Activated CD8-positive, alpha-beta memory T cell treated with anti-CD3 and anti-CD28 coated beads, Interleukin-2, amount 10 ng/mL, durations not matched to agents 7 days and 5 days (primary cell): ENCODE data around the gene ACD. TPM values are rescaled to one million over a fixed set of nuclear protein-coding genes. Genes with fewer than 3 reads are reported as not detected.

ENCODE experiments used
- ATAC-seq: fragments of 150-1000 bp; cut with Tn5 transposase; one replicate; pipeline ENCODE4 v1.10.0; 2021; ENCODE audit warnings: moderate library complexity
- CTCF ChIA-PET: fragments of 350-600 bp; sonication (Branson Sonifier 250); formaldehyde crosslinking; loops from one replicate; lab custom pipeline; 2021; ENCODE audit warnings: antibody characterized with exemption; lab: Charles Lee
- DNase-seq: peaks from one replicate; pipeline ENCODE4 v3.0.0-alpha.2; 2020
- H3K27ac Mint-ChIP-seq: one replicate; pipeline ENCODE4 v1.8.0; 2021; ENCODE audit warnings: mild to moderate bottlenecking, mixed read lengths
- H3K27me3 Mint-ChIP-seq: one replicate; pipeline ENCODE4 v1.8.0; 2021; ENCODE audit warnings: mixed read lengths
- H3K36me3 Mint-ChIP-seq: one replicate; pipeline ENCODE4 v1.8.0; 2021; ENCODE audit warnings: mild to moderate bottlenecking, mixed read lengths
- H3K4me1 Mint-ChIP-seq: one replicate; pipeline ENCODE4 v1.8.0; 2021; ENCODE audit warnings: mixed read lengths
- H3K4me3 Mint-ChIP-seq: one replicate; pipeline ENCODE4 v1.8.0; 2021; ENCODE audit warnings: mild to moderate bottlenecking, moderate library complexity, mixed read lengths
- H3K9me3 Mint-ChIP-seq: one replicate; pipeline ENCODE4 v1.8.0; 2022; ENCODE audit warnings: low read depth, mixed read lengths
- total RNA-seq, 2 experiments: library from RNA; stranded (reverse); gene quantifications; one replicate each; pipeline ENCODE4 v1.2.3, GENCODE V29; 2021

ACD gene
- total RNA-seq, 2 experiments from 2014 or later, result 49.7 to 58.1 TPM

DNA sequence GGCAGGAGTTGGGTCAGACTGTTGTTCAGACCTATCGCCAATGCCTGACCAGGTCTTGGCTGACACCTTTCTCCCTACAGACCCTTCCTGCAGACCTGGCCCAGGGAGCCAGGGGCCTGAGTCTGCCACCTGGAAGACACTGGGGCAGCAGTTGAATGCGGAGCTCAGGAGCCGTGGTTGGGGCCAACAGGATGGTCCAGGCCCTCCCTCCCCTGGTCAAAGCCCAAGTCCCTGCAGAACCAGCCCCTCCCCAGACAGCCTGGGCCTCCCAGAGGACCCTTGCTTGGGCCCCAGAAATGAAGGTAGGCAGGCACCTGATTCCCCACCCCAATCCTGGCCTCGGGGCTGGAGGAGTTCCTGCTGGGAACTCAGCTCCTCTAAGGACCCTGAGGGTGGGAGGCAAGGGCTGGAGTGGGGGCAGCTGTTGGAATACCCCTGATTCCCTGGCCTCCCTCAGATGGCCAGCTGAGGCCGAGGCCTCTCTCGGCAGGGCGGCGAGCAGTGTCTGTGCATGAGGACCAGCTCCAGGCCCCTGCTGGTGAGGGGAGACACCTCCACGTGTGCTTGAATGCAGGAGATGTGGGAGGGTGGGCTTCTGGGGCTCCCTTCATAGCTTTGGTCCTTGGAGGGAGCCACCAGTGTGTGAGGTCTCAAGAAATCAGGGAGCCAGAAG is 3.6 kb downstream of the ACD start:
- Mint-ChIP-seq H3K4me1 (peaks cover 16% of the 10 kb centered on the region), H3K36me3 (peaks cover 21% of the 10 kb centered on the region), H3K9me3 (no peaks in the 10 kb centered on the region), H3K27ac (no peak overlapping the region), H3K27me3 (no peaks in the 10 kb centered on the region), H3K4me3 (no peak overlapping the region)
- ATAC-seq (no peak), DNase-seq (no peak)
- CTCF ChIA-PET, result interaction anchor here (0.7 to 17.7 kb wide), 4 partner anchors 11 to 135 kb away, joined by 3 to 199 read pairs (median 4); partner anchors contain the start of gene CARMIL2

DNA sequence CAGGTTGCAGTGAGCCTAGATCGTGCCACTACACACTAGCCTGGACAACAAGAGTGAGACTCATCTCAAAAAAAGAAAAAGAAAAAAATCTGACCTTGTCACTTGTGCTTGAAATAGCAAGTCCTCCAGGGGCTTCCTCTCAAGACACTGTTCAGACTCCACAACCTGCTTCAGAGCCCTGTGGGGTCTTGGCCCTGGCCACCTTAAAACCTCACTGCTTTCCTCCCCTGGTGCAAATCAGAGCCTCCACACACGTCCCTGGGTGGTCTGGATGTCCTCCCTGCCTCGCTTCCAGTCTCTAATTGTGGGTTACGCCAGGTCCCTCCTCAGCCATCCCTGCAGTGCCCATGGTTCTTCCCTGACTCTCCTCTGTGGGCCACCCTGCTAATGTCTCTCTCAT is 4.7 kb downstream of the ACD start:
- Mint-ChIP-seq H3K9me3 (no peaks in the 10 kb centered on the region), H3K27me3 (no peaks in the 10 kb centered on the region), H3K4me3 (no peak overlapping the region), H3K27ac (no peak overlapping the region), H3K36me3 (peaks cover 26% of the 10 kb centered on the region), H3K4me1 (peaks cover 12% of the 10 kb centered on the region)
- ATAC-seq (no peak), DNase-seq (no peak)
- CTCF ChIA-PET, result interaction anchor here (1.5 kb wide), 1 partner anchor 11 kb away, joined by 4 read pairs; the partner anchor contains the start of gene CARMIL2

DNA sequence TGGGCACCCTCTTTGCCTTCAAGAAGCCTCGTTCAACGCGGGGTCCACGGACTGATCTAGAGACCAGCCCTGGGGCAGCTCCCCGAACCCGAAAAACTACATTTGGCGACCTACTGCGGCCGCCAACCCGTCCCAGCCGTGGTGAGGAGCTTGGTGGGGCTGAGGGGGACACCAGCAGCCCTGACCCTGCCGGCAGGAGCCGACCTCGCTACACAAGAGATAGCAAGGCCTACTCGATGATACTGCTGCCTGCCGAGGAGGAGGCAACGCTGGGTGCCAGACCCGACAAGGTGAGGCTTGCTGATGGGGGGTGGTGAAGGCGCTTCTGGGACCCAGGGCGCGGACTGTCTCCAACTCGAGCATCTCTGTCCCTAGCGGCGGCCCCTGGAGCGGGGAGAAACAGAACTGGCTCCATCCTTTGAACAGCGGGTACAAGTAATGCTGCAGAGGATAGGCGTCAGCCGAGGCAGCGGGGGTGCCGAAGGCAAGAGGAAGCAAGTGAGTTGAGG is 5.6 kb downstream of the ACD start:
- DNase-seq (no peak), ATAC-seq (no peak)
- Mint-ChIP-seq H3K27me3 (no peaks in the 10 kb centered on the region), H3K36me3 (peaks cover 30% of the 10 kb centered on the region), H3K9me3 (no peaks in the 10 kb centered on the region), H3K4me3 (no peak overlapping the region), H3K4me1 (peaks cover 11% of the 10 kb centered on the region), H3K27ac (no peak overlapping the region)
- CTCF ChIA-PET, result no interaction called here

- Mint-ChIP-seq H3K9me3 (no peaks in the 10 kb centered on the region), H3K4me3 (no peak overlapping the region), H3K27me3 (no peaks in the 10 kb centered on the region), H3K36me3 (peaks cover 32% of the 10 kb centered on the region), H3K4me1 (peaks cover 7% of the 10 kb centered on the region), H3K27ac (no peak overlapping the region)
- CTCF ChIA-PET, result no interaction called here
- DNase-seq, result no peak
- ATAC-seq, result no peak
These were observed 6.2 kb downstream of the ACD start for GRCh38 chr16:67653789-67654402.

GRCh38 chr16:67653128-67653788 is 6.8 kb downstream of the ACD start:
- ATAC-seq (no peak), DNase-seq (no peak)
- Mint-ChIP-seq H3K4me1 (peaks cover 3% of the 10 kb centered on the region), H3K27ac (no peak overlapping the region), H3K9me3 (no peaks in the 10 kb centered on the region), H3K27me3 (no peaks in the 10 kb centered on the region), H3K4me3 (no peak overlapping the region), H3K36me3 (peaks cover 34% of the 10 kb centered on the region)
- CTCF ChIA-PET, result interaction anchor here (0.9 kb wide), 1 partner anchor 106 kb away, joined by 3 read pairs; no protein-coding TSS in a partner anchor

DNA sequence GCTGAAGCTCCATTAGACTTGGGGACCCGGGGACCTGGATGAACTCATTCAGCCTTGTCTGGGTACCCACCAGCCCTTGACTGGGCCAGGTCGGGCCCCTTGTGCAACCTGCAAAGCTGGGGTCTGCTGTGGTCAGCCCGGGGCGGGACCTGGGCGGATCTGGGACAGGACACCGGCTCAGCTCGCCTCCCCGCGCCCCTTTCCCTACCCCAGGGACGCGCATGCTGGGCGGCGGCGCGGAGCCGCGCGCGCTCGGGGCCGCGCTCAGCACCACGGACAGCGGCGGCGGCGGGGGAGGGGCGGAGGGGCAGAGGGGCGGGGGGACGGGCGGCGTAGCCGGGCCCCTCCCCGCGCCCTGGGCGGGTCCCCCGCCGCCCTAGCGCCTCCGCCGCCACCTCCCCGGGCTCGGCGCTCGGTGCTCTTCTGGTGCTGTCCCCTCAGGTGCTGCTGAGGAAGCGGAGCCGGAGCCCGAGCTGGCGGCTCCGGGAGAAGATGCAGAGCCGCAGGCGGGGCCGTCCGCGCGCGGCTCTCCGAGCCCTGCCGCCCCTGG is 7.4 kb downstream of the ACD start:
- H3K27ac Mint-ChIP-seq, result no peak overlapping the region
- H3K4me3 Mint-ChIP-seq, result no peak overlapping the region
- H3K9me3 Mint-ChIP-seq, result no peaks in the 10 kb centered on the region
- DNase-seq (no peak), ATAC-seq (no peak)
- H3K36me3 Mint-ChIP-seq, result peaks cover 34% of the 10 kb centered on the region
- CTCF ChIA-PET, result interaction anchor here (0.9 to 2.4 kb wide), 4 partner anchors 10 to 132 kb away, joined by 3 to 10 read pairs (median 4); no protein-coding TSS in a partner anchor
- no peaks in the 10 kb centered on the region for H3K27me3 Mint-ChIP-seq
- H3K4me1 Mint-ChIP-seq, result peaks cover 3% of the 10 kb centered on the region

DNA sequence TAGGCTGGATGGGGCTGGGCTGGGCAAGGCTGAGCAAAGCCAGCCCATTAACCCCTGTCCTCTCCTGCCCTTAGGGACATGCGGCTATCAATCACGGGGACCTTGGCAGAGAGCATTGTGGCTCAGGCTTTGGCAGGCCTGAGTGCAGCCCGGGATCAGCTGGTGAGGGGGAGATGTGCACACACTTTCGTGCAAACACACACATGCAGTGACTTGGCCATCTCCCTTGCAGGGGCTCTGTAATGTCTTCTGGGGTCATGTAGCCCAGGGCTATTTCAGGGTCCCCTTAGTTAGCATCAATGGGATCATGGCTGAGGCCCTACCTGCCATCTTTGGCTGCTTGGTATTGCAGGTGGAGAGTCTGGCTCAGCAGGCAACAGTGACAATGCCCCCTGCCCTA is 8.2 kb downstream of the ACD start:
- Mint-ChIP-seq H3K9me3 (no peaks in the 10 kb centered on the region), H3K27me3 (no peaks in the 10 kb centered on the region), H3K27ac (no peak overlapping the region), H3K36me3 (peaks cover 34% of the 10 kb centered on the region), H3K4me1 (peaks cover 3% of the 10 kb centered on the region), H3K4me3 (no peak overlapping the region)
- DNase-seq (no peak), ATAC-seq (no peak)
- CTCF ChIA-PET, result interaction anchor here (1.2 to 2.4 kb wide), 3 partner anchors 11 to 131 kb away, joined by 3 to 10 read pairs (median 5); no protein-coding TSS in a partner anchor

DNA sequence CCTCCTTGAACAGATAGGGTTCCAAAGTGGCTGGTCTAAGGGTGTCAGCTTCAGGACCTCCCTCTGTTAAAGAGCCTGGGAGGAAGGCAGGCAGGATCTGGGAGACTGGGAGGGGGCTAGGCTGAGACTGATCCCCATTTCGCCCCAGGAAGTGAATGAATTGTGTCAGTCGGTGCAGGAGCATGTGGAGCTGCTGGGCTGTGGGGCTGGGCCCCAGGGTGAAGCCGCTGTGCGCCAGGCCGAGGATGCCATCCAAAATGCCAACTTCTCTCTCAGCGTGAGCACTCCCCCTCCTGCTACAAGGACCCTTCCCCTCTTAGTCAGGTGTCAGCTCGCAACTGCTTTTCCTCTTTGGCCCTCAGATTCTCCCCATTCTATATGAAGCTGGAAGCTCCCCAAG is 9.0 kb downstream of the ACD start:
- no peak for DNase-seq
- Mint-ChIP-seq H3K4me3 (no peak overlapping the region), H3K4me1 (peaks cover 9% of the 10 kb centered on the region), H3K27me3 (no peaks in the 10 kb centered on the region), H3K27ac (no peak overlapping the region), H3K9me3 (no peaks in the 10 kb centered on the region), H3K36me3 (peaks cover 35% of the 10 kb centered on the region)
- ATAC-seq, result no peak
- CTCF ChIA-PET, result interaction anchor here (0.7 to 2.4 kb wide), 3 partner anchors 11 to 130 kb away, joined by 4 to 10 read pairs (median 5); no protein-coding TSS in a partner anchor

DNA sequence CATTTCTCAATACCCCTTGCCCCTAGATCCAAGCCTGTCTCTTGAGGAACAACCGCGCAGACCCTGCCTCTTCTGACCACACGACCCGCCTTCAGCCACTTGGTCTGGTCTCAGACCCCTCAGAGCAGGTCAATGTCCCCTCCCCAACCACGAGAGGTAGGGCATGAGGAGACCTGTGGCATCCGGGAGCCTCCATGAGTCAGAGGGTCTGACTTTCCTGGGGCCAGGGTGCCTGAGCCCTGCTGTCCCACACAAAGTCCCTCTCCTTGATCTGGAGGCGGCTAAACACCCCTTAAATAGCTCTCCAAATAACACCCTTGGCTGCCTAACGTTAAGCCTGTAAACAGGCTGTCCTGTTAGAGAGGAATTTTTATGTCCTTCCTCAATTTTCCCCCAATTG is 10.0 kb downstream of the ACD start:
- H3K36me3 Mint-ChIP-seq, result peaks cover 29% of the 10 kb centered on the region
- DNase-seq (no peak), ATAC-seq (no peak)
- no peak overlapping the region for H3K4me3 Mint-ChIP-seq
- H3K4me1 Mint-ChIP-seq, result peaks cover 12% of the 10 kb centered on the region
- CTCF ChIA-PET, result no interaction called here
- H3K9me3 Mint-ChIP-seq, result no peaks in the 10 kb centered on the region
- H3K27me3 Mint-ChIP-seq, result no peaks in the 10 kb centered on the region
- H3K27ac Mint-ChIP-seq, result no peak overlapping the region

DNA sequence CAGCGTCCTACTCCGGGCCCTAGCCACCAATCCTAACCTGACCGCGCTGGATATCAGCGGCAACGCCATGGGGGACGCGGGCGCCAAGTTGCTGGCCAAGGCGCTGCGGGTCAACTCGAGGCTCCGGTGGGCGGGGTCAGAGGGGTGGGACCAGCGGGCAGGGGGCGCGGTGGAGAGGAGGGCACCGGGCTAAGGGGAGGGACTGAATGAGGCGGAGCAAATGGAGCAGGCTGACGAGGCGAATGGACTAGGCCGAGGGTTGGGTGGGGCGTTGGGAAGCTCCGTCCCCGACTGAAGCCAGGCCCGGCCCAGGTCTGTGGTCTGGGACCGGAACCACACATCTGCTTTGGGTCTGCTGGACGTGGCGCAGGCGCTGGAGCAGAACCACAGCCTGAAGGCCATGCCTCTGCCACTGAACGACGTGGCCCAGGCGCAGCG is 10.5 kb downstream of the ACD start:
- Mint-ChIP-seq H3K27ac (no peak overlapping the region), H3K4me1 (peaks cover 13% of the 10 kb centered on the region), H3K9me3 (no peaks in the 10 kb centered on the region), H3K4me3 (no peak overlapping the region), H3K27me3 (no peaks in the 10 kb centered on the region), H3K36me3 (peaks cover 27% of the 10 kb centered on the region)
- CTCF ChIA-PET, result no interaction called here
- ATAC-seq, result no peak
- DNase-seq, result no peak

DNA sequence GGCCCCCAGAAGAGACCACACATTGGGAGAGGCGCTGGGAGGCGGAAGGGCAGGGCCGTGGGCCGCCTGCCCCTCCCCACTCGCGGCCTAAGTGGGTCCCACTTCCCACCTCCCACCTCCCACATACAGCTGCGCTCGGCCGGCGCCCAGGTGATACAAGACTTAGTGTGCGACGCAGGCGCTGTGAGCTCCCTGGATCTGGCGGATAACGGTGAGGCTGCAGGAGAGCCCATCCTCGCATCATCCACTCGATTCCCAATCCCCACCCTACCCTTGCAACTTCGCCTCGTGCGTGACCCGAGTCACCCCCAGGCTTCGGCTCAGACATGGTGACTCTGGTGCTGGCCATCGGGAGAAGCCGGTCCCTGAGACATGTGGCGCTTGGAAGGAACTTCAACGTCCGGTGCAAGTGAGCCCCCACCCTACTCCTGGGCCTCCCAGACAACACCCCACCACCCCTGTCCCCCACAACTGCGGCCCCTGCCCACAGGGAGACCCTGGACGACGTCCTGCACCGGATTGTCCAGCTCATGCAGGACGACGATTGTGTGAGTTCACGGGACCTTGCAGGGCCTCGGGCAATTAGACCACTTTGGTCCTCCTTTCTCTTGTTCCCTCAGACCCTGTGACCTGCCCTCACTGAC is 11.2 kb downstream of the ACD start:
- no peak for DNase-seq
- Mint-ChIP-seq H3K4me1 (peaks cover 18% of the 10 kb centered on the region), H3K36me3 (peaks cover 25% of the 10 kb centered on the region), H3K27ac (no peak overlapping the region), H3K27me3 (no peaks in the 10 kb centered on the region), H3K4me3 (no peak overlapping the region), H3K9me3 (no peaks in the 10 kb centered on the region)
- no peak for ATAC-seq
- CTCF ChIA-PET, result interaction anchor here (1.3 to 11.4 kb wide), 3 partner anchors 86 to 127 kb away, joined by 4 to 307 read pairs (median 7); partner anchors contain the start of gene CTCF

DNA sequence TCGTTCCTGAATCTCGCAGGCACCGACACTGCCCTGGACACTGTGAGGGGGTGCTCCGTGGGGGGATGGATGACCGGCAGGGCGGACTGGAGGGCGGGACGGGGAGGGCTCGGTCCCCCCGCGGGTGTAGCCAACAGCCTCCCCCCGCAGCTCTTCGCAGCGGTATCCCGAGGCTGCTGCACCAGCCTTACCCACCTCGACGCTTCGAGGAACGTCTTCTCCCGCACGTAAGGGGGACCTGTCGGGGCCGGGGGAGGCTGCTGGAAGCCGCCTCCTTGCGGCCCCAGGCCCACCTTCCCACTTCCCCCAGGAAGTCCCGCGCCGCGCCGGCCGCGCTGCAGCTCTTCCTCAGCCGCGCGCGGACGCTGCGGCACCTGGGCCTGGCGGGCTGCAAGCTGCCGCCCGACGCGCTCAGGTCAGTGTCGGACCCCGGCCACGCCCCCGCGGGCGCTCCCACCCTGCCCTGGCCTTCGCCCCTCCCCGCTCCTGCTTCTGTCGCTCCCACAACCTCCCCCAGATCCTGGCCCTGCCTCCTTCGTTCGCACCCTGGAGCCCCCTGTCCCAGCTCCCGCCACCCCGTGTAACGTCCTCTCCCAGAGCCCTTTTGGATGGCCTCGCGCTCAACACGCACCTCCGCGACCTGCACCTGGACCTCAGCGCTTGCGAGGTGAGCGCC is 11.8 kb downstream of the ACD start:
- Mint-ChIP-seq H3K4me1 (peaks cover 18% of the 10 kb centered on the region), H3K36me3 (peaks cover 22% of the 10 kb centered on the region), H3K27me3 (no peaks in the 10 kb centered on the region), H3K27ac (no peak overlapping the region), H3K9me3 (no peaks in the 10 kb centered on the region), H3K4me3 (no peak overlapping the region)
- CTCF ChIA-PET, result interaction anchor here (1.3 to 11.4 kb wide), 4 partner anchors 86 to 134 kb away, joined by 4 to 307 read pairs (median 6); partner anchors contain the start of gene CTCF
- DNase-seq, result no peak
- ATAC-seq, result no peak
